Loucy (cell line): ENCODE measurements around the gene DMRTB1.

Experiments
- H2AFZ ChIP-seq: fragments of 200-600 bp; sonication (generic); 2 replicates; pipeline ENCODE4 v1.6.0; 2016; ENCODE audit warnings: antibody characterized with exemption, mild to moderate bottlenecking, low read length, moderate library complexity
- H3F3A ChIP-seq: fragments of 200-600 bp; 2 replicates; pipeline ENCODE4 v1.6.0; 2016; ENCODE audit warnings: antibody characterized with exemption, low read depth, mild to moderate bottlenecking
- H3K27me3 ChIP-seq: fragments of 200-600 bp; sonication (generic); 2 replicates; pipeline ENCODE4 v1.6.1; 2014; ENCODE audit warnings: low read length, mild to moderate bottlenecking; ENCODE audit not compliant: insufficient read depth, poor library complexity, severe bottlenecking
- H3K36me3 ChIP-seq: fragments of 200-600 bp; sonication (generic); 2 replicates; pipeline ENCODE4 v1.6.1; 2016; ENCODE audit warnings: low read length; ENCODE audit not compliant: insufficient read depth
- H3K4me1 ChIP-seq: fragments of 200-600 bp; sonication (generic); 2 replicates; pipeline ENCODE4 v1.5.1; 2014; ENCODE audit warnings: low read length, mild to moderate bottlenecking; ENCODE audit not compliant: insufficient read depth, poor library complexity, severe bottlenecking
- H3K4me2 ChIP-seq: fragments of 200-600 bp; sonication (generic); 2 replicates; pipeline ENCODE4 v1.6.0; 2014; ENCODE audit warnings: antibody characterized with exemption, low read length, low read depth, mild to moderate bottlenecking; ENCODE audit not compliant: poor library complexity, severe bottlenecking
- H3K4me3 ChIP-seq: fragments of 200-600 bp; sonication (generic); 2 replicates; pipeline ENCODE4 v1.5.1; 2014; ENCODE audit warnings: low read length, mild to moderate bottlenecking, mixed read lengths; ENCODE audit not compliant: poor library complexity, severe bottlenecking
- H3K79me2 ChIP-seq: fragments of 200-600 bp; sonication (generic); 2 replicates; pipeline ENCODE4 v1.6.1; 2014; ENCODE audit warnings: low read length; ENCODE audit not compliant: insufficient read depth
- H3K9ac ChIP-seq: fragments of 200-600 bp; sonication (generic); 2 replicates; pipeline ENCODE4 v1.6.0; 2014; ENCODE audit warnings: mild to moderate bottlenecking, low read depth, low read length, moderate library complexity; ENCODE audit not compliant: poor library complexity, severe bottlenecking
- H3K9me2 ChIP-seq: fragments of 200-600 bp; sonication (generic); replicated peaks from 2 replicates; pipeline ENCODE4 v1.6.1; 2016; ENCODE audit warnings: low read depth, low read length, mixed read lengths
- H3K9me3 ChIP-seq: fragments of 200-600 bp; sonication (generic); 2 replicates; pipeline ENCODE4 v1.6.1; 2014; ENCODE audit warnings: mild to moderate bottlenecking, antibody characterized with exemption, low read length, low read depth; ENCODE audit not compliant: insufficient read depth
- H4K20me1 ChIP-seq: fragments of 200-600 bp; sonication (generic); 2 replicates; pipeline ENCODE4 v1.6.0; 2014; ENCODE audit warnings: antibody characterized with exemption, low read length, mild to moderate bottlenecking; ENCODE audit not compliant: insufficient read depth, poor library complexity, severe bottlenecking
- CTCF ChIP-seq: fragments of 200-600 bp; sonication (generic); conservative IDR thresholded peaks from 2 replicates; pipeline ENCODE4 v1.5.1; 2014; ENCODE audit warnings: mild to moderate bottlenecking, antibody characterized with exemption, low read length
- EZH2phosphoT487 ChIP-seq: fragments of 200-600 bp; IDR thresholded peaks from 2 replicates; pipeline ENCODE4 v1.6.1; 2018; ENCODE audit warnings: antibody characterized with exemption, mild to moderate bottlenecking, moderate library complexity, borderline replicate concordance

The DMRTB1 gene

GRCh38 chr1:53469373-53469772, 10.2 kb downstream of the DMRTB1 start:
- Histone ChIP-seq H3K36me3 (no peaks in the 10 kb centered on the region), H3K27me3 (no peaks in the 10 kb centered on the region), H4K20me1 (no peaks in the 10 kb centered on the region), H3K4me1 (peaks cover 39% of the 10 kb centered on the region), H3K9me3 (no peaks in the 10 kb centered on the region), H3K4me2 (no peak overlapping the region), H2AFZ (no peak overlapping the region), H3K4me3 (no peak overlapping the region), H3K9ac (no peak overlapping the region), H3K79me2 (no peaks in the 10 kb centered on the region), H3F3A (peaks cover 7% of the 10 kb centered on the region; the same call in 1 of the 2 replicates), H3K9me2 (no peaks in the 10 kb centered on the region)
- TF ChIP-seq EZH2phosphoT487: no peak

DNA sequence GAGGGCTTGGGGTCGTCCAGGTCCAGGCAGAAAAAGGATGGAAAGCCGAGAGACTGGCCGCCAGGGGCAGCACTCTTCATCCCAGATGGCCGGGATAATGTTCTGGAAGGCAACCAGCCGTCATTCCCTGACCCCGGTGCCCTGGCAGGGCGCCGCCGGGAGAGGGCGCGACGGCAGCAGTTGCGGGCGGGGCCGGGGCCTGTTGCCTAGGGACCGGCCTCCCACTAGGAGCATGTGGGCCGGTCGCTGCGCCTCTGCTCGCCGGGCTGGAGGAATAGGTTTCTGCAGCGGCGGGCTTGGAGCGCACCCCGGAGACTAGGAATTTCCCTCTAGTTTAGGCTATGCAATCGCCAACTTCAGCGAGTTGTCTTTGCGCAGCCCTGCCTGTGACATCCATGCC, 11.0 kb downstream of the DMRTB1 start:
- TF ChIP-seq EZH2phosphoT487 (no peak), CTCF (no peak)
- H3K9me2 ChIP-seq: no peaks in the 10 kb centered on the region
- H3F3A ChIP-seq: peaks cover 7% of the 10 kb centered on the region; the same call in 1 of the 2 replicates
- H3K4me1 ChIP-seq: peaks cover 32% of the 10 kb centered on the region
- H4K20me1 ChIP-seq: no peaks in the 10 kb centered on the region
- no peak overlapping the region for H3K9ac ChIP-seq
- no peak overlapping the region for H3K4me3 ChIP-seq
- H3K36me3 ChIP-seq: no peaks in the 10 kb centered on the region
- H2AFZ ChIP-seq: no peak overlapping the region
- H3K27me3 ChIP-seq: no peaks in the 10 kb centered on the region
- H3K79me2 ChIP-seq: no peaks in the 10 kb centered on the region
- H3K4me2 ChIP-seq: no peak overlapping the region
- H3K9me3 ChIP-seq: no peaks in the 10 kb centered on the region

DNA sequence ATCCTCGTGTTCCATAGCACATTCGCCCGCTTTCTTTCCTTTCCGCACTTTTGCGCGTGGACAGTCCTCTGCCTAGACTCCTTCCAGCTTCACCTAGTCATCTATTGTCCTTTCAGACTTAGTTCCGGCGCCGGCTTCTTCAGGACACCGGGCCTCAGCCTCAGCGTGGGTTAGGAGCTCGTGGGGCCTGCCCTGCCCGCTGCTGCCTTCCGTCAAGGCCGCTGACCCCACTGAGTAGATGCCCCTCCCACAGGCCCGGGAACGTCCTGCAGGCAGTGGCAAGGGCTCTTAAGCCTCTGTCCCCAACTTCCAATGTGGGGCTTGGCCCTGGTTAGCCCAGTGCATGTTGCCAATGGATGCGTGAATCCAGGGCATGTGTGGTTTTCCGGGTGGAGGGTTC, 11.4 kb downstream of the DMRTB1 start:
- Histone ChIP-seq H3K9me2 (no peaks in the 10 kb centered on the region), H3K4me1 (peaks cover 27% of the 10 kb centered on the region), H3K4me2 (no peak overlapping the region), H2AFZ (no peak overlapping the region), H3K9me3 (no peaks in the 10 kb centered on the region), H3K9ac (no peak overlapping the region), H3K79me2 (no peaks in the 10 kb centered on the region), H3K4me3 (no peak overlapping the region), H3F3A (0 out of 2 replicates have a peak, but pooled peaks cover 4% of the 10 kb centered on the region), H3K36me3 (no peaks in the 10 kb centered on the region), H4K20me1 (no peaks in the 10 kb centered on the region), H3K27me3 (no peaks in the 10 kb centered on the region)
- TF ChIP-seq CTCF: no peak
- TF ChIP-seq EZH2phosphoT487: no peak

- H2AFZ ChIP-seq: no peak overlapping the region
- H3K4me2 ChIP-seq: no peak overlapping the region
- no peaks in the 10 kb centered on the region for H3K79me2 ChIP-seq
- no peaks in the 10 kb centered on the region for H3K27me3 ChIP-seq
- no peaks in the 10 kb centered on the region for H3F3A ChIP-seq
- no peaks in the 10 kb centered on the region for H3K9me2 ChIP-seq
- H3K4me3 ChIP-seq: no peak overlapping the region
- no peak for TF ChIP-seq CTCF
- TF ChIP-seq EZH2phosphoT487: no peak
- no peaks in the 10 kb centered on the region for H3K9me3 ChIP-seq
- H3K36me3 ChIP-seq: no peaks in the 10 kb centered on the region
- H4K20me1 ChIP-seq: no peaks in the 10 kb centered on the region
- H3K4me1 ChIP-seq: peaks cover 23% of the 10 kb centered on the region
- no peak overlapping the region for H3K9ac ChIP-seq
These were observed 11.8 kb downstream of the DMRTB1 start for GRCh38 chr1:53471000-53471399.
